ENCODE measurements around the gene SOX6. TPM values are rescaled to one million over a fixed set of nuclear protein-coding genes. Genes with fewer than 3 reads are reported as not detected.
"Not testable (repeated sequence)": the region's sequence is repeated elsewhere in the genome, so short reads cannot be mapped to it uniquely, and the experiment has no call there.

SOX6 gene
- total RNA-seq, 1 experiment from 2014 or later, result not detected

DNA sequence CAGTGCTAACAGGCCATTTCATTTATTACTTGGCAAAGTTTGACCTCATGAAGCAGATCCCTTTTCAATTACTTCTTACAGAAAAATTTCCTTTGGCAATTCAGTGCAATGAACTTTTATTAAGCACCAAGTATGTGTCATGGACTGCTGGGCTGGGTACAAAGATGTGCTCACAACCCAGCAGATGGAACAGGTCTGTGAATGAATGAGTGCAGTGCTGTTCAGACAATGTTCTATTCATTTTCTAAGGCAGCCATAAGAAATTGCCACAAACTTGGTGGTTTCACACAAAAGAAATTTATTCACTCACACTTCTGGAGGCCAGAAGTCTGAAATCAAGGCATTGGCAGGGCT lies 428.5 kb downstream of the SOX6 start:
- Histone ChIP-seq H3K9me2 (replicated peaks; ENCODE audit: insufficient read depth, low read length) (no peaks in the 10 kb centered on the region), H3K9ac (ENCODE audit: low read length) (no peak overlapping the region), H3K36me3 (ENCODE audit: insufficient read depth, low read length) (no peaks in the 10 kb centered on the region), H3K4me1 (ENCODE audit: low read length) (no peaks in the 10 kb centered on the region), H3K4me2 (ENCODE audit: low read depth, low read length, poor library complexity, severe bottlenecking) (no peak overlapping the region), H3K4me3 (ENCODE audit: low read length) (no peak overlapping the region), H4K20me1 (ENCODE audit: insufficient read depth, low read depth, low read length) (no peaks in the 10 kb centered on the region), H3K79me2 (ENCODE audit: low read length) (no peaks in the 10 kb centered on the region), H3K9me3 (ENCODE audit: low read length) (no peaks in the 10 kb centered on the region), H2AFZ (ENCODE audit: low read length) (no peak overlapping the region), H3K27me3 (ENCODE audit: low read length) (no peaks in the 10 kb centered on the region), H3K27ac (ENCODE audit: low read length) (no peak overlapping the region)
- no peak for DNase-seq

- Histone ChIP-seq H3K36me3 (ENCODE audit: insufficient read depth, low read length) (no peaks in the 10 kb centered on the region), H3K4me2 (ENCODE audit: low read depth, low read length, poor library complexity, severe bottlenecking) (no peak overlapping the region), H3K4me3 (ENCODE audit: low read length) (no peak overlapping the region), H3K9me2 (replicated peaks; ENCODE audit: insufficient read depth, low read length) (no peaks in the 10 kb centered on the region), H3K79me2 (ENCODE audit: low read length) (no peaks in the 10 kb centered on the region), H3K27ac (ENCODE audit: low read length) (no peak overlapping the region), H4K20me1 (ENCODE audit: insufficient read depth, low read depth, low read length) (no peaks in the 10 kb centered on the region), H3K4me1 (ENCODE audit: low read length) (no peaks in the 10 kb centered on the region), H3K9me3 (ENCODE audit: low read length) (no peaks in the 10 kb centered on the region), H3K9ac (ENCODE audit: low read length) (no peak overlapping the region), H2AFZ (ENCODE audit: low read length) (no peak overlapping the region), H3K27me3 (ENCODE audit: low read length) (no peaks in the 10 kb centered on the region)
- no peak for DNase-seq
Observed at GRCh38 chr11:15927196-15927863, 429.0 kb downstream of the SOX6 start.

- Histone ChIP-seq H3K9me2 (replicated peaks; ENCODE audit: insufficient read depth, low read length) (no peaks in the 10 kb centered on the region), H2AFZ (ENCODE audit: low read length) (no peak overlapping the region), H3K36me3 (ENCODE audit: insufficient read depth, low read length) (no peaks in the 10 kb centered on the region), H3K9ac (ENCODE audit: low read length) (no peak overlapping the region), H3K9me3 (ENCODE audit: low read length) (no peaks in the 10 kb centered on the region), H3K4me1 (ENCODE audit: low read length) (no peaks in the 10 kb centered on the region), H4K20me1 (ENCODE audit: insufficient read depth, low read depth, low read length) (no peaks in the 10 kb centered on the region), H3K4me3 (ENCODE audit: low read length) (no peak overlapping the region), H3K27me3 (ENCODE audit: low read length) (no peaks in the 10 kb centered on the region), H3K4me2 (ENCODE audit: low read depth, low read length, poor library complexity, severe bottlenecking) (no peak overlapping the region), H3K79me2 (ENCODE audit: low read length) (no peaks in the 10 kb centered on the region), H3K27ac (ENCODE audit: low read length) (no peak overlapping the region)
- DNase-seq, result no peak
Observed at GRCh38 chr11:15926071-15926470, 430.3 kb downstream of the SOX6 start.

- no peaks in the 10 kb centered on the region for H4K20me1 ChIP-seq (ENCODE audit: insufficient read depth, low read depth, low read length)
- H2AFZ ChIP-seq (ENCODE audit: low read length), result no peak overlapping the region
- H3K27ac ChIP-seq (ENCODE audit: low read length), result no peak overlapping the region
- no peak overlapping the region for H3K4me3 ChIP-seq (ENCODE audit: low read length)
- H3K36me3 ChIP-seq (ENCODE audit: insufficient read depth, low read length), result no peaks in the 10 kb centered on the region
- no peaks in the 10 kb centered on the region for H3K4me1 ChIP-seq (ENCODE audit: low read length)
- no peak overlapping the region for H3K4me2 ChIP-seq (ENCODE audit: low read depth, low read length, poor library complexity, severe bottlenecking)
- no peak for DNase-seq
- no peak overlapping the region for H3K9ac ChIP-seq (ENCODE audit: low read length)
- no peaks in the 10 kb centered on the region for H3K79me2 ChIP-seq (ENCODE audit: low read length)
- H3K9me2 ChIP-seq (replicated peaks; ENCODE audit: insufficient read depth, low read length), result no peaks in the 10 kb centered on the region
- H3K9me3 ChIP-seq (ENCODE audit: low read length), result no peaks in the 10 kb centered on the region
- no peaks in the 10 kb centered on the region for H3K27me3 ChIP-seq (ENCODE audit: low read length)
Observed at GRCh38 chr11:15923183-15923582, 433.2 kb downstream of the SOX6 start.

DNA sequence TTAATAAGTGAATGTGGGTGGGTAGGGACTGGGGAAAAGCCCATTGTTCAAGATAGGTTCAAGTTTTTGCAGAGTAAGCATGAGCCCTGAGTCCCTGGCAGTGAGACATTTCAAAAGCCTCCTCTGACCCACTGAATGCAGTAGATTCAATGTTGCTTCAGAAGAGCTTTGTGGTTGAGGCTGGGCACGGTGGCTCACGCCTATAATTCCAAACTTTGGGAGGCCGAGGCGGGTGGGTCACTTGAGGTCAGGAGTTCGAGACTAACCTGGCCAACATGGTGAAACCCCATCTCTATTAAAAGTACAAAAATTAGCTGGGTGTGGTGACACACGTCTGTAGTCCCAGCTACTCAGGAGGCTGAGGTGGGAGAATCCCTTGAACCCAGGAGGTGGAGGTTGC lies 433.6 kb downstream of the SOX6 start:
- not testable (repeated sequence) for H3K4me2 ChIP-seq (ENCODE audit: low read depth, low read length, poor library complexity, severe bottlenecking); H3K9ac ChIP-seq (ENCODE audit: low read length); H3K27ac ChIP-seq (ENCODE audit: low read length); H3K27me3 ChIP-seq (ENCODE audit: low read length); DNase-seq; H3K4me3 ChIP-seq (ENCODE audit: low read length); H2AFZ ChIP-seq (ENCODE audit: low read length); H3K79me2 ChIP-seq (ENCODE audit: low read length); H3K4me1 ChIP-seq (ENCODE audit: low read length); H3K9me3 ChIP-seq (ENCODE audit: low read length); H3K36me3 ChIP-seq (ENCODE audit: insufficient read depth, low read length); H3K9me2 ChIP-seq (replicated peaks; ENCODE audit: insufficient read depth, low read length); H4K20me1 ChIP-seq (ENCODE audit: insufficient read depth, low read depth, low read length)

- no peaks in the 10 kb centered on the region for H3K9me2 ChIP-seq (replicated peaks; ENCODE audit: insufficient read depth, low read length)
- H3K4me3 ChIP-seq (ENCODE audit: low read length), result no peak overlapping the region
Observed at GRCh38 chr11:15920856-15921629, 435.3 kb downstream of the SOX6 start.

GRCh38 chr11:15918674-15919073 lies 437.7 kb downstream of the SOX6 start:
- Histone ChIP-seq H3K4me1 (ENCODE audit: low read length) (no peaks in the 10 kb centered on the region), H3K9me2 (replicated peaks; ENCODE audit: insufficient read depth, low read length) (no peaks in the 10 kb centered on the region), H3K27ac (ENCODE audit: low read length) (no peak overlapping the region), H3K9ac (ENCODE audit: low read length) (no peak overlapping the region), H3K36me3 (ENCODE audit: insufficient read depth, low read length) (no peaks in the 10 kb centered on the region), H3K27me3 (ENCODE audit: low read length) (no peaks in the 10 kb centered on the region), H4K20me1 (ENCODE audit: insufficient read depth, low read depth, low read length) (no peaks in the 10 kb centered on the region), H3K4me2 (ENCODE audit: low read depth, low read length, poor library complexity, severe bottlenecking) (no peak overlapping the region), H2AFZ (ENCODE audit: low read length) (no peak overlapping the region), H3K79me2 (ENCODE audit: low read length) (no peaks in the 10 kb centered on the region), H3K4me3 (ENCODE audit: low read length) (no peak overlapping the region), H3K9me3 (ENCODE audit: low read length) (no peaks in the 10 kb centered on the region)
- no peak for DNase-seq

More at GRCh38 chr11:15920856-15921629, 435.3 kb downstream of the SOX6 start:
- no peaks in the 10 kb centered on the region for H4K20me1 ChIP-seq (ENCODE audit: insufficient read depth, low read depth, low read length)
- no peak for DNase-seq
- no peak overlapping the region for H3K27ac ChIP-seq (ENCODE audit: low read length)
- no peak overlapping the region for H3K9ac ChIP-seq (ENCODE audit: low read length)
- no peaks in the 10 kb centered on the region for H3K36me3 ChIP-seq (ENCODE audit: insufficient read depth, low read length)
- H3K4me2 ChIP-seq (ENCODE audit: low read depth, low read length, poor library complexity, severe bottlenecking), result no peak overlapping the region
- H2AFZ ChIP-seq (ENCODE audit: low read length), result no peak overlapping the region
- H3K9me3 ChIP-seq (ENCODE audit: low read length), result no peaks in the 10 kb centered on the region
- no peaks in the 10 kb centered on the region for H3K4me1 ChIP-seq (ENCODE audit: low read length)
- no peaks in the 10 kb centered on the region for H3K79me2 ChIP-seq (ENCODE audit: low read length)
- H3K27me3 ChIP-seq (ENCODE audit: low read length), result no peaks in the 10 kb centered on the region

DNA sequence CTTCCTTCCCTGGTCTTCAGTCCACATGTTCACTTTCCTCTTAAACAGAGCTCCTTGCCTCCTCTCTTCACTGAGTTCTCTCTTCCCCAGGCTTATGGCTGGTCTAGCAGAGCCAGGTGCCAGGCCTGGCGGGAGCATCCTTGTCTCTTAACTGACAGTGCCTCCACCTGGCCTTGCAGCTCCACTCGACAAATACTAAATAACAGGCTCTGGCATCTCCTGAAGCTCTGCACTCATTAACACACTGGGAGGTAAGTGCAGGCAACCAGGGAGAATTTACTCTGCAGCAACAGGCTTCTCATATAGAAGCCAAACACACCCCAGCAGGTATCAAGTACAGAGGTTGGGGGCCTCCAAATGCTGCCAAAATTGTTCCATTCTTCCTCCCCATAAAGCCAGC lies 438.1 kb downstream of the SOX6 start:
- Histone ChIP-seq H3K27me3 (ENCODE audit: low read length) (no peaks in the 10 kb centered on the region), H3K27ac (ENCODE audit: low read length) (no peak overlapping the region), H3K4me2 (ENCODE audit: low read depth, low read length, poor library complexity, severe bottlenecking) (no peak overlapping the region), H3K36me3 (ENCODE audit: insufficient read depth, low read length) (no peaks in the 10 kb centered on the region), H3K79me2 (ENCODE audit: low read length) (no peaks in the 10 kb centered on the region), H3K9me2 (replicated peaks; ENCODE audit: insufficient read depth, low read length) (no peaks in the 10 kb centered on the region), H2AFZ (ENCODE audit: low read length) (no peak overlapping the region), H3K4me3 (ENCODE audit: low read length) (no peak overlapping the region), H3K4me1 (ENCODE audit: low read length) (no peaks in the 10 kb centered on the region), H3K9ac (ENCODE audit: low read length) (no peak overlapping the region), H4K20me1 (ENCODE audit: insufficient read depth, low read depth, low read length) (no peaks in the 10 kb centered on the region), H3K9me3 (ENCODE audit: low read length) (no peaks in the 10 kb centered on the region)
- DNase-seq, result no peak
